HAP-1 (cell line): ENCODE measurements around the gene ZNF541.

Experiments
- DNase-seq, 2 experiments: peaks; one replicate each; pipeline ENCODE4 v3.0.0-alpha.2; 2016 to 2020; ENCODE audit warnings: low spot score in 2 of 2
- H3K27me3 ChIP-seq: fragments of 250-450 bp; sonication (Bioruptor Pico); 2 replicates; pipeline ENCODE4 v1.5.1; 2020; ENCODE audit warnings: low read depth, mild to moderate bottlenecking, moderate library complexity
- H3K36me3 ChIP-seq: fragments of 250-450 bp; sonication (Bioruptor Pico); replicated peaks from 2 replicates; pipeline ENCODE4 v1.5.1; 2020; ENCODE audit warnings: mild to moderate bottlenecking
- H3K4me1 ChIP-seq: fragments of 250-450 bp; sonication (Bioruptor Pico); 2 replicates; pipeline ENCODE4 v1.5.1; 2020; ENCODE audit warnings: mild to moderate bottlenecking
- H3K4me3 ChIP-seq: fragments of 250-450 bp; sonication (Bioruptor Pico); 2 replicates; pipeline ENCODE4 v1.5.1; 2020; ENCODE audit warnings: mild to moderate bottlenecking, moderate library complexity
- H3K9me3 ChIP-seq: fragments of 250-450 bp; sonication (Bioruptor Pico); 2 replicates; pipeline ENCODE4 v1.5.1; 2020; ENCODE audit warnings: mild to moderate bottlenecking, moderate library complexity
- in situ Hi-C: fragments of 300-500 bp; cut with MboI; formaldehyde crosslinking; loops from 3 replicates; pipeline ENCODE4 v1.14.3; 2020; ENCODE audit warnings: low sequenced_read_pairs, inconsistent platforms, mixed read lengths

ZNF541 gene

DNA sequence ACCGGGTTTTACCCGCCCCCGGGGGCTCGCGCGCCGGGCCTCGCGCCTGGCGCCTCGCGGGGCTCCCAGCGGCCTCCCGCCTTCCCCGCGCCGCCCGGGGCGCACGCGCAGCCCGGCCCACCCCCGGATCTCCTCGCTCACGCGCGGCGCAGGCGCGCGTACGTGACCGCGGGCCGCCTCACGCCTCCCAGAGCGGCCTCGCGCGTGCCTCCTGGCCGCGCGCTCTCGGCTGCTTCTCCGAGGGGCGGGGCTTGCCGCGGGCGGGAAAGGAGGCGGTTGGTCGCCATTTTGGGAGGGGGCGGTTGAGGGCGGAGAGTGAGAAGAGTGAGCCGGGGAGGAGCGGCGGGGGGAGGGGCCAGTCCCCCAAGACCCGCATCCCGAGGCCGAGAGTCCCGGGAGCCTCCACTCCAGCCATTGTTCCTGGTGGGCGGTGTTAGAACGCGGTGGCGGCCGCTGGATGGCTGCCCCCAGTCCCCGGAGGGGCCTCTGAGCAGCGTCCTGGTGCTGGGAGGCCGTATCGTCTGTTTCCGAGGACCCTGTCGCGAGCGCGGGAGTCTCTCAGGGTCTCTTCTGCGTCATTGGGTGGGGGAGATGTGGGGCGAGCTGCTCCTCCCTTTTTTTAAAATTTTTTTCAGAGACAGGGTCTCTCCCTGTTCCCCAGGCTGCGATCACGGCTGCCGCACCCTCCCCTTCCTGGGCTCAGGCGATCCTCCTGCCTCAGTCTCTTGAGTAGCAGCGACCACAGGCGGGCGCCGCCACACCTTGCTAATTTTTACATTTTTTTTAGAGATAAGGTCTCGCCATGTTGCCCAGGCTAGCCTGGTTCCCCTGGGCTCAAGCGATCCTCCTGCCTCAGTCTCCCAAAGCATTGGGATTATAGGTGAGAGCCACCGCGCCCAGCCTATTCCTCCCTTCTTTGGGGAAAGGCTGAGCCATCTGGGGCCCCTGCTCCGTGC is at the start of gene ZNF541:
Gene ZNF541 (minus strand): TSS at position 78 of the 956 bp plus-strand sequence. CDS start 17,292 bp downstream, outside the sequence.
- no peaks in the 10 kb centered on the region for H3K27me3 ChIP-seq
- H3K9me3 ChIP-seq, result no peaks in the 10 kb centered on the region
- peak in 1 of 2 experiments; percentile 68 for DNase-seq
- H3K4me3 ChIP-seq, result no peak within 1 kb of the TSS
- no peaks in the 10 kb centered on the region for H3K4me1 ChIP-seq
- in situ Hi-C loops, result no loop called here
- no peaks in the 10 kb centered on the region for H3K36me3 ChIP-seq

- no peaks in the 10 kb centered on the region for H3K36me3 ChIP-seq
- no peaks in the 10 kb centered on the region for H3K9me3 ChIP-seq
- in situ Hi-C loops, result no loop called here
- no peaks in the 10 kb centered on the region for H3K27me3 ChIP-seq
- DNase-seq, result no peak
- H3K4me3 ChIP-seq, result no peak overlapping the region
- H3K4me1 ChIP-seq, result no peaks in the 10 kb centered on the region
Observed at GRCh38 chr19:47619763-47620162, 46.8 kb upstream of the ZNF541 start.

GRCh38 chr19:47618771-47619170 is 45.8 kb upstream of the ZNF541 start:
- in situ Hi-C loops, result no loop called here
- H3K36me3 ChIP-seq, result no peaks in the 10 kb centered on the region
- no peaks in the 10 kb centered on the region for H3K27me3 ChIP-seq
- H3K4me1 ChIP-seq, result no peaks in the 10 kb centered on the region
- no peak for DNase-seq
- H3K9me3 ChIP-seq, result no peaks in the 10 kb centered on the region
- no peak overlapping the region for H3K4me3 ChIP-seq

GRCh38 chr19:47615714-47616113 is 42.8 kb upstream of the ZNF541 start:
- Histone ChIP-seq H3K4me3 (no peak overlapping the region), H3K4me1 (peaks cover 4% of the 10 kb centered on the region), H3K9me3 (no peaks in the 10 kb centered on the region), H3K27me3 (no peaks in the 10 kb centered on the region), H3K36me3 (no peaks in the 10 kb centered on the region)
- DNase-seq, result no peak
- in situ Hi-C loops, result no loop called here

GRCh38 chr19:47615230-47615629 is 42.3 kb upstream of the ZNF541 start:
- Histone ChIP-seq H3K4me1 (peaks cover 4% of the 10 kb centered on the region), H3K9me3 (no peaks in the 10 kb centered on the region), H3K4me3 (no peak overlapping the region), H3K27me3 (no peaks in the 10 kb centered on the region), H3K36me3 (no peaks in the 10 kb centered on the region)
- DNase-seq, result no peak
- in situ Hi-C loops, result no loop called here

DNA sequence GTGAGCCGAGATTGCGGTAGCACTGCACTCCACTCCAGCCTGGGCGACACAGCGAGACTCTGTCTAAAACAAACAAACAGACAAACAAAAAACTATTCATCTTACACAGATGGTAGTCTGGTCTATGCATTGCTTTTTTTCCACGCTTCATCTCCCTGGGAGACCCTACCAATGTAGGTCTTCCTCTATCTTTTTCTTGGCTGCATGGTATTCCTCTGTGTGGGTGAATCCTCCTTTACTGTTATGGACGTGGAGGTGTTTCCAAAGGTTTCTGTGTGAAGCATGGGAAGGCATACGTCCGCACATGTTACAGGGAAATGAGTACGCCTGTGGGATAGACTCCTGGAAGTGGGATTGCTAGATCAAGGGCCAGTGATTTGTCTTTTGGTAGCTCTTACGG is 41.6 kb upstream of the ZNF541 start:
- no peaks in the 10 kb centered on the region for H3K27me3 ChIP-seq
- in situ Hi-C loops, result no loop called here
- H3K4me1 ChIP-seq, result peaks cover 4% of the 10 kb centered on the region
- H3K9me3 ChIP-seq, result no peaks in the 10 kb centered on the region
- no peak for DNase-seq
- no peaks in the 10 kb centered on the region for H3K36me3 ChIP-seq
- no peak overlapping the region for H3K4me3 ChIP-seq

DNA sequence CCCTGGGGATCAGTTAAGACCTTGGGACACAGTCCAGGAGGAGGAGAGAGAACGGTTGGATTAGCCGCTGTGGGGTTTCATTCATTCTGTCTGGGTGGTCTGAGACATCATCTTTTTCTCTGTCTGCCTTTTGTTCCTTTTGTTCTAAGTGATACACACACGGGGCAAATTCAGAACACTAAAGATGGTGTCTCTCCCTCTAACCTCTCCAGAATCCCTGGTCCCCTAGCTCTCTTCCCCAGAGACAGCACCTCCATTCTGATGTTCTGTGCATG is 41.0 kb upstream of the ZNF541 start:
- Histone ChIP-seq H3K27me3 (no peaks in the 10 kb centered on the region), H3K4me3 (no peak overlapping the region), H3K4me1 (peaks cover 4% of the 10 kb centered on the region), H3K36me3 (no peaks in the 10 kb centered on the region), H3K9me3 (no peaks in the 10 kb centered on the region)
- no peak for DNase-seq
- in situ Hi-C loops, result no loop called here

- Histone ChIP-seq H3K27me3 (no peaks in the 10 kb centered on the region), H3K4me3 (no peak overlapping the region), H3K36me3 (peaks cover under 1% of the 10 kb centered on the region; the same call in 1 of the 2 replicates), H3K4me1 (peaks cover 4% of the 10 kb centered on the region), H3K9me3 (no peaks in the 10 kb centered on the region)
- DNase-seq, result peak in 1 of 2 experiments; percentile 29
- in situ Hi-C loops, result no loop called here
Observed at GRCh38 chr19:47613165-47614020, 40.4 kb upstream of the ZNF541 start.

DNA sequence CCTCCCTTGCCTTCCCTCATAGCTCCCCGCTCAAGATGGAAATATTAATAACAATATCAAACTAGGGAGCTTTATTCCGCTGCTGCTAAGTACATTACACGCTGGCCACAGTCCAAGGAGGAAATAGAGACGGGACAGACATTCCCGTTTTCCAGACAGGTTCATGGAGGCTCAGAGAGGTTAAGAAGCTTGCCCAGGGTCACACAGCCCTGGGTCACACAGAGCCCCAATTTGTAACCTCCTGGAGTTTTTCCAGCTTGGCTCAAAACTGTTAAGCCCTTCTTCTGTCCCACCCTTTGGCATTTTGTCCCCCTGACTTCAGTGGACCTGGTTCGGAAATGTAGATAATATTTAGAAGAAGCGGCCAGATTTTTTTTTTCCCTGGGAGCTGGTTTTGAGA is 38.0 kb upstream of the ZNF541 start:
- Histone ChIP-seq H3K36me3 (peaks cover 3% of the 10 kb centered on the region; the same call in 1 of the 2 replicates), H3K27me3 (no peaks in the 10 kb centered on the region), H3K9me3 (no peaks in the 10 kb centered on the region), H3K4me1 (peaks cover 4% of the 10 kb centered on the region), H3K4me3 (no peak overlapping the region)
- DNase-seq, result no peak
- in situ Hi-C loops, result no loop called here

- in situ Hi-C loops, result no loop called here
- Histone ChIP-seq H3K9me3 (no peaks in the 10 kb centered on the region), H3K4me1 (peaks cover 4% of the 10 kb centered on the region), H3K4me3 (peak overlapping the region; percentile 98), H3K27me3 (no peaks in the 10 kb centered on the region), H3K36me3 (peaks cover 3% of the 10 kb centered on the region; the same call in 1 of the 2 replicates)
- peak; percentile 21 to 65 for DNase-seq
Observed at GRCh38 chr19:47609906-47610894, 37.3 kb upstream of the ZNF541 start.

GRCh38 chr19:47608969-47609905 is 36.3 kb upstream of the ZNF541 start, which contains the start of gene BICRA:
TSS of gene BICRA (plus strand) at chr19:47609134. CDS start at chr19:47673575, 64,441 bp downstream.
- Histone ChIP-seq H3K4me1 (peaks cover 4% of the 10 kb centered on the region), H3K36me3 (peaks cover 3% of the 10 kb centered on the region; the same call in 1 of the 2 replicates), H3K27me3 (no peaks in the 10 kb centered on the region), H3K9me3 (no peaks in the 10 kb centered on the region), H3K4me3 (peak within 1 kb of the TSS; percentile 98)
- in situ Hi-C loops, result no loop called here
- DNase-seq, result peak; percentile 74 to 88
